Right lobe of liver (tissue), 6 donors: Measurements from ENCODE around the gene UQCC5. TPM values are rescaled to one million over a fixed set of nuclear protein-coding genes. Genes with fewer than 3 reads are reported as not detected.

ENCODE experiments used
- ATAC-seq, 4 donors: fragments of 200-7000 bp; cut with Tn5 transposase; one replicate each; pipeline ENCODE4 v1.9.1; 2020; ENCODE audit warnings: mild to moderate bottlenecking in 4 of 4, moderate library complexity in 4 of 4
- DNase-seq, 3 donors: peaks; one replicate each; pipeline ENCODE4 v3.0.0-alpha.2; 2020
- H3K27ac ChIP-seq, 3 donors: fragments of 200-600 bp; one replicate each; pipeline ENCODE4 v1.8.0; 2022
- H3K27me3 ChIP-seq, 2 donors: fragments of 200-600 bp; one replicate each; pipeline ENCODE4 v1.8.0; 2022
- H3K36me3 ChIP-seq, 4 donors: fragments of 200-600 bp; sonication (generic) in 1 of 4; one replicate each; pipeline versions ENCODE4 v1.5.1 to v1.8.0; 2017 to 2022; ENCODE audit warnings: control low read depth in 1 of 4
- H3K4me1 ChIP-seq, 4 donors: fragments of 200-600 bp; sonication (generic) in 1 of 4; one replicate each; pipeline versions ENCODE4 v1.5.1 to v1.8.0; 2017 to 2022; ENCODE audit warnings: control low read depth in 1 of 4
- H3K4me3 ChIP-seq, 3 donors: fragments of 200-600 bp; one replicate each; pipeline ENCODE4 v1.8.0; 2022
- H3K9me3 ChIP-seq, 4 donors: fragments of 200-600 bp; sonication (generic) in 1 of 4; one replicate each; pipeline versions ENCODE4 v1.5.1 to v1.8.0; 2017 to 2022; ENCODE audit warnings: control low read depth in 1 of 4
- POLR2A ChIP-seq: fragments of 450-650 bp; IDR thresholded peaks from one replicate; pipeline ENCODE4 v1.6.1; 2017; ENCODE audit warnings: antibody characterized with exemption, mild to moderate bottlenecking
- WGBS: methylation state at CpG from one replicate; pipeline ENCODE4 v1.1.6; 2018; ENCODE audit warnings: low coverage, low lambda C conversion rate; ENCODE audit not compliant: insufficient coverage; ENCODE audit errors: missing lambda C conversion rate; 5-methylcytosine and 5-hydroxymethylcytosine counted together
- intact Hi-C, 2 donors: fragments of 100-400 bp; cut with DNase I; formaldehyde crosslinking; loops; one replicate each; pipeline versions ENCODE4 v1.11.2 to v1.14.1; 2022
- total RNA-seq, 6 experiments: library from RNA; depleted of rRNA in 2 of 6; stranded (reverse); fragments of >200 nt in 2 of 6; fragmentation: NEBNext Ultra II Directional in 3 of 6; extraction: Animal tissue kit (Norgen Biotek cat#: 25700) in 3 of 6; gene quantifications; one replicate each; pipeline versions ENCODE4 v1.1.0 to v1.2.4, GENCODE V29; 2016 to 2023
- TF ChIP-seq, protein P1 (sequence below), 4 donors: fragments of 200-600 bp in 3 of 4; fragments of 450-650 bp in 1 of 4; IDR thresholded peaks; one replicate each; pipeline versions ENCODE4 v1.5.1 to v1.8.0; 2016 to 2022; ENCODE audit warnings: antibody characterized with exemption in 4 of 4, mild to moderate bottlenecking in 2 of 4
- donor health status: DM: no; HTN: yes; CAD: no.
- donor health status: DM: no; HTN: no; CAD: no.
- donor health status: DM: no; HTN: no; CAD: no.
- donor health status: DM: no; HTN: yes; CAD: no.
- donor health status: DM: no; HTN: yes; CAD: no.

Gene UQCC5
- total RNA-seq, 6 experiments from 2014 or later = 0.81 to 8.3 (median 4.3) TPM

DNA sequence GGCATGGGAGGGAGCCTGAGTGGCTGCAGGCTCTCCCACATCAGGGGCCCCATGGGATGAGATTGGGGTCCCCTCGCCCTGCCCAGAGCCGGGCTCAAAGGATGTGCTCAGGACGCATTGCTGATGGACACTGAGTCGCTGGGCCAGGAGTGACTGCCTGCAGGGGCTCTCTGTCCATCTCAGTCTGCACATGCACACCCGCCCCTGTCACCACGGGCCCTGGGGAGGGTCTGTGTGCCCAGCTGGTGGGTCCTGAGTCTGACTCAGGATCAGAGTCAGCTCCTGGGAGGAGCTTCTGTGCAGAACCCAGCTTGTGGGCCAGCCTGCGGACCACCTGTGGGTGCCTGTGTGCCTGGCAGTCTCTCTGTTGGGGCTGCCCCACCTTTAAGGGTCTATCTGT is 23.1 kb upstream of the UQCC5 start:
- no peaks in the 10 kb centered on the region for H3K27me3 ChIP-seq
- intact Hi-C loops = no loop called here
- no peaks in the 10 kb centered on the region for H3K36me3 ChIP-seq
- H3K4me3 ChIP-seq = no peak overlapping the region
- H3K4me1 ChIP-seq = no peaks in the 10 kb centered on the region
- no peak for ATAC-seq
- TF ChIP-seq, protein P1, sequence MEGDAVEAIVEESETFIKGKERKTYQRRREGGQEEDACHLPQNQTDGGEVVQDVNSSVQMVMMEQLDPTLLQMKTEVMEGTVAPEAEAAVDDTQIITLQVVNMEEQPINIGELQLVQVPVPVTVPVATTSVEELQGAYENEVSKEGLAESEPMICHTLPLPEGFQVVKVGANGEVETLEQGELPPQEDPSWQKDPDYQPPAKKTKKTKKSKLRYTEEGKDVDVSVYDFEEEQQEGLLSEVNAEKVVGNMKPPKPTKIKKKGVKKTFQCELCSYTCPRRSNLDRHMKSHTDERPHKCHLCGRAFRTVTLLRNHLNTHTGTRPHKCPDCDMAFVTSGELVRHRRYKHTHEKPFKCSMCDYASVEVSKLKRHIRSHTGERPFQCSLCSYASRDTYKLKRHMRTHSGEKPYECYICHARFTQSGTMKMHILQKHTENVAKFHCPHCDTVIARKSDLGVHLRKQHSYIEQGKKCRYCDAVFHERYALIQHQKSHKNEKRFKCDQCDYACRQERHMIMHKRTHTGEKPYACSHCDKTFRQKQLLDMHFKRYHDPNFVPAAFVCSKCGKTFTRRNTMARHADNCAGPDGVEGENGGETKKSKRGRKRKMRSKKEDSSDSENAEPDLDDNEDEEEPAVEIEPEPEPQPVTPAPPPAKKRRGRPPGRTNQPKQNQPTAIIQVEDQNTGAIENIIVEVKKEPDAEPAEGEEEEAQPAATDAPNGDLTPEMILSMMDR (IDR thresholded peaks at IDR 0.05) = no peak
- TF ChIP-seq POLR2A = no peak
- H3K9me3 ChIP-seq = no peaks in the 10 kb centered on the region
- no peak for DNase-seq
- WGBS = no CpG with 5 or more reads among the region's 7 CpGs
- H3K27ac ChIP-seq = no peak overlapping the region

DNA sequence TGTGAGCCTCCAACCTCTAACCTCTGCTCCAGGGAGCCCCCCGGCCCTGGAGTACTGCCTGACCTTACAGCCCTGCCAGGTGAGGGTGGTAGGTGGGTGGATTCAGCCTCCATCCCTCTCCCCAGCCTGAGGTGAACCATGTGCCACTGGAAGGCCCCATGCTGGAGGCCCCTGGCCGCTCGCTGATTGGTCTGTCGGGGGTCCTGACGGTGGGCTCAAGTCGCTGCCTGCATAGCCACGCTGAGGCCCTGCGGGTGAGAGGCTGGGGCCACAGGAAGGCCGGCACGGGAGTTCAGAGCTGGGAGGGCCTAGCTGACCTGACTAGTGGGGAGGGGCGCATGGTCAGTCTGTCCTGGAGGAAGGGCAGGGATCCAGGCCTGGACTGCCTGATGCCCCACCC is 21.8 kb upstream of the UQCC5 start:
- H3K4me3 ChIP-seq = no peak overlapping the region
- 67% methylated on average over 1 of the region's 11 CpGs for WGBS
- no peak for DNase-seq
- ATAC-seq = no peak
- no peak overlapping the region for H3K27ac ChIP-seq
- TF ChIP-seq, protein P1 (IDR thresholded peaks at IDR 0.05) = no peak
- no peak for TF ChIP-seq POLR2A
- H3K36me3 ChIP-seq = no peaks in the 10 kb centered on the region
- no peaks in the 10 kb centered on the region for H3K9me3 ChIP-seq
- H3K27me3 ChIP-seq = no peaks in the 10 kb centered on the region
- H3K4me1 ChIP-seq = no peaks in the 10 kb centered on the region
- intact Hi-C loops = no loop called here

DNA sequence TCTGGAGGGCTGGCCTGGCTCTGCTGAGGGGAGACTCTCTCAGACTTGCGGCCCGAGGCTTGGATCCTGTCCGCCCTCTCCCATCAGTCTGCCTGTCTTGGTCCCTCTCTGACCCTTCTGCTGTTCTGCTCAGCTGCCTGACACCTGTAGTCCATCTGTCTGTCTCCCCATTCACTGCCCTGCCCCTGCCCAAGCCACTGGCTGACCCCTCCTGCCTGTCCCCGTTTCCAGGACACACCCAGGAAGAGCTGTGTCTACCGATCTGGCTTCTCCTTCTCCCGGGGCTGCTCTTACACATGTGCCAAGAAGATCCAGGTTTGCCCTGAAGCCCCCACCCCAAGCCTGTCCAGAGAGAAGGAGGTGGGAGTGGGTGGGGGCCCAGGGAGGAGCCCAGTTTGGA is 21.2 kb upstream of the UQCC5 start:
- no peak for TF ChIP-seq POLR2A
- TF ChIP-seq, protein P1 (IDR thresholded peaks at IDR 0.05) = no peak
- DNase-seq (no peak), ATAC-seq (no peak)
- Histone ChIP-seq H3K36me3 (no peaks in the 10 kb centered on the region), H3K27me3 (no peaks in the 10 kb centered on the region), H3K4me1 (no peaks in the 10 kb centered on the region), H3K4me3 (no peak overlapping the region), H3K9me3 (no peaks in the 10 kb centered on the region), H3K27ac (no peak overlapping the region)
- WGBS = 0% methylated on average over 3 of the region's 6 CpGs
- intact Hi-C loops = no loop called here

DNA sequence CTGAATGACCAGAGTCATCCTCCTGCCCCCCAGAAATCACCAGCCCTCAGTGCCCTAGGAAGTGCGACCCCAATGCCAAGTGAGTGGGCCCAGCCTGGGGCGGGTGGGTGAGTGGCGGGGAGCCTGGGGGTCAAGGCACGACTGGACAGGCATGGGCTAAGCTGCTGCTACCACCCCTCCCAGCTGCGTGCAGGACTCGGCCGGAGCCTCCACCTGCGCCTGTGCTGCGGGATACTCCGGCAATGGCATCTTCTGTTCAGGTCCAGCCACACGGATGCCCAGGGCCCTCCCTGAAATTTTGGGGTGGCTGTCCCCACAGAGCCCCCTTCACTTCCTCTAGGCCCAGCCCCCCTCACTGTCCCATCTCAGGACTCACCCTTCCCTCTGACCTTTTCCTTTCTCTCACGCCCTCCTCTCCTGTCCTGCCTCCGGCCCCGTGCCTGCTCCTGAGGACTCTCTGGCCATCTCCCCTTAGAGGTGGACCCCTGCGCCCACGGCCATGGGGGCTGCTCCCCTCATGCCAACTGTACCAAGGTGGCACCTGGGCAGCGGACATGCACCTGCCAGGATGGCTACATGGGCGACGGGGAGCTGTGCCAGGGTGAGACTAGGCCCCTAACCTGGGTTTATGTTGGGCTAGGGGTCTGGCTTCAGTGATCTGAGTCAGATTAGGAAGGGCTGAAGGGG is 19.8 kb upstream of the UQCC5 start:
- H3K4me3 ChIP-seq = no peak overlapping the region
- H3K36me3 ChIP-seq = no peaks in the 10 kb centered on the region
- no peak overlapping the region for H3K27ac ChIP-seq
- ATAC-seq = no peak
- H3K9me3 ChIP-seq = no peaks in the 10 kb centered on the region
- no peak for DNase-seq
- TF ChIP-seq, protein P1 (IDR thresholded peaks at IDR 0.05) = no peak
- TF ChIP-seq POLR2A = no peak
- no peaks in the 10 kb centered on the region for H3K27me3 ChIP-seq
- no peaks in the 10 kb centered on the region for H3K4me1 ChIP-seq
- WGBS = 82% methylated on average over 8 of the region's 19 CpGs
- intact Hi-C loops = no loop called here
